GM12801 (cell line): ENCODE results near the gene MBD2.

Source experiments
- CTCF ChIP-seq: IDR thresholded peaks from one replicate; pipeline ENCODE4 v1.5.1; 2011; ENCODE audit warnings: control low read depth; ENCODE audit not compliant: insufficient read length; ENCODE audit errors: extremely low read depth

MBD2 gene

GRCh38 chr18:54140641-54141040 lies 83.8 kb downstream of the MBD2 start:
- TF ChIP-seq CTCF: no peak

GRCh38 chr18:54135216-54135615 lies 89.3 kb downstream of the MBD2 start:
- TF ChIP-seq CTCF: no peak

- no peak for TF ChIP-seq CTCF
Measured at GRCh38 chr18:54134053-54134452, 90.4 kb downstream of the MBD2 start.

GRCh38 chr18:54130631-54131030 lies 93.8 kb downstream of the MBD2 start:
- no peak for TF ChIP-seq CTCF

GRCh38 chr18:54130177-54130576 lies 94.3 kb downstream of the MBD2 start:
- TF ChIP-seq CTCF: no peak

- TF ChIP-seq CTCF: no peak
Measured at GRCh38 chr18:54129448-54130067, 94.9 kb downstream of the MBD2 start.

- TF ChIP-seq CTCF: no peak
Measured at GRCh38 chr18:54127759-54128378, 96.6 kb downstream of the MBD2 start.
